Urothelium cell line (cell line): ENCODE data around the gene ARHGAP19.

Experiments
- DNase-seq: peaks from one replicate; pipeline ENCODE4 v3.0.0; 2011; ENCODE audit warnings: low spot score, mixed read lengths
- FAIRE-seq: peaks from 2 replicates; lab custom pipeline; 2011; peaks lifted over from hg19 to GRCh38; lab: Jason Lieb, UNC

The ARHGAP19 gene

GRCh38 chr10:97230146-97230545, 62.3 kb downstream of the ARHGAP19 start:
- DNase-seq (no peak), FAIRE-seq (no peak)

- FAIRE-seq (no peak), DNase-seq (no peak)
These were observed 63.0 kb downstream of the ARHGAP19 start for GRCh38 chr10:97229322-97230015.

- no peak for FAIRE-seq
- DNase-seq, result no peak
These were observed 63.7 kb downstream of the ARHGAP19 start for GRCh38 chr10:97228775-97229157.

GRCh38 chr10:97228130-97228774, 64.2 kb downstream of the ARHGAP19 start:
- DNase-seq (no peak), FAIRE-seq (no peak)

GRCh38 chr10:97226398-97226797, 66.0 kb downstream of the ARHGAP19 start:
- DNase-seq (no peak), FAIRE-seq (no peak)

- peak; percentile 20 for FAIRE-seq
- no peak for DNase-seq
These were observed 67.7 kb downstream of the ARHGAP19 start for GRCh38 chr10:97224483-97225435.

- DNase-seq (no peak), FAIRE-seq (no peak)
These were observed 70.0 kb downstream of the ARHGAP19 start for GRCh38 chr10:97222326-97222961.

GRCh38 chr10:97220355-97220754, 72.1 kb downstream of the ARHGAP19 start:
- no peak for FAIRE-seq

GRCh38 chr10:97217299-97217698, 75.1 kb downstream of the ARHGAP19 start:
- FAIRE-seq, result no peak
- DNase-seq, result no peak

More at GRCh38 chr10:97220355-97220754, 72.1 kb downstream of the ARHGAP19 start:
- DNase-seq, result no peak

GRCh38 chr10:97215619-97216260, 76.7 kb downstream of the ARHGAP19 start:
- no peak for FAIRE-seq
- no peak for DNase-seq

GRCh38 chr10:97213431-97213830, 79.0 kb downstream of the ARHGAP19 start:
- DNase-seq, result no peak
- FAIRE-seq, result no peak

- no peak for DNase-seq
- FAIRE-seq, result no peak
These were observed 81.2 kb downstream of the ARHGAP19 start for GRCh38 chr10:97211229-97211628.

GRCh38 chr10:97210543-97210960, 81.9 kb downstream of the ARHGAP19 start:
- DNase-seq (peak; percentile 67), FAIRE-seq (no peak)

- no peak for FAIRE-seq
- DNase-seq, result no peak
These were observed 84.6 kb downstream of the ARHGAP19 start for GRCh38 chr10:97207756-97208346.

GRCh38 chr10:97207131-97207530, 85.3 kb downstream of the ARHGAP19 start:
- FAIRE-seq (no peak), DNase-seq (no peak)

- no peak for FAIRE-seq
- no peak for DNase-seq
These were observed 87.4 kb downstream of the ARHGAP19 start for GRCh38 chr10:97204826-97205679.

- DNase-seq (no peak), FAIRE-seq (peak; percentile 9)
These were observed 89.2 kb downstream of the ARHGAP19 start for GRCh38 chr10:97203220-97203619.

GRCh38 chr10:97200616-97201015, 91.8 kb downstream of the ARHGAP19 start:
- DNase-seq (no peak), FAIRE-seq (no peak)

- DNase-seq (no peak), FAIRE-seq (no peak)
These were observed 93.3 kb downstream of the ARHGAP19 start for GRCh38 chr10:97199152-97199551.
